Stimulated activated naive CD4-positive, alpha-beta T cell (primary cell): ENCODE results near the gene ZCCHC24.
A peak's percentile ranks its signal among the peaks of the same experiment; 100 is the strongest.

Experiments used
- DNase-seq, 6 experiments: peaks; one replicate each; lab custom pipeline; 2025; lab: John Stamatoyannopoulos, UW

Gene ZCCHC24

GRCh38 chr10:79411546-79412495 is 33.6 kb downstream of the ZCCHC24 start:
- no peak for DNase-seq

- DNase-seq, result no peak
These were observed 34.9 kb downstream of the ZCCHC24 start for GRCh38 chr10:79410315-79411094.

- DNase-seq, result no peak
These were observed 35.7 kb downstream of the ZCCHC24 start for GRCh38 chr10:79409726-79410085.

- no peak for DNase-seq
These were observed 36.2 kb downstream of the ZCCHC24 start for GRCh38 chr10:79409038-79409725.

GRCh38 chr10:79407811-79408795 is 37.3 kb downstream of the ZCCHC24 start:
- DNase-seq, result no peak

- no peak for DNase-seq
These were observed 38.0 kb downstream of the ZCCHC24 start for GRCh38 chr10:79407423-79407796.

- no peak for DNase-seq
These were observed 38.6 kb downstream of the ZCCHC24 start for GRCh38 chr10:79406683-79407422.

GRCh38 chr10:79405995-79406515 is 39.4 kb downstream of the ZCCHC24 start:
- no peak for DNase-seq

- DNase-seq, result no peak
These were observed 40.0 kb downstream of the ZCCHC24 start for GRCh38 chr10:79405221-79405994.

GRCh38 chr10:79404690-79405131 is 40.7 kb downstream of the ZCCHC24 start:
- DNase-seq, result no peak

- DNase-seq, result no peak
These were observed 41.2 kb downstream of the ZCCHC24 start for GRCh38 chr10:79404231-79404609.

- no peak for DNase-seq
These were observed 41.8 kb downstream of the ZCCHC24 start for GRCh38 chr10:79403441-79404230.

- DNase-seq, result no peak
These were observed 42.5 kb downstream of the ZCCHC24 start for GRCh38 chr10:79402951-79403350.

GRCh38 chr10:79402625-79402946 is 42.8 kb downstream of the ZCCHC24 start:
- DNase-seq, result no peak

- DNase-seq, result no peak
These were observed 44.2 kb downstream of the ZCCHC24 start for GRCh38 chr10:79401015-79401921.

- DNase-seq, result peak in 1 of 6 experiments; percentile 3
These were observed 45.0 kb downstream of the ZCCHC24 start for GRCh38 chr10:79400146-79401004.
